OCI-M2 (cell line): Measurements from ENCODE around the gene TEKT2.

Experiments
- DNase-seq: peaks from one replicate; lab custom pipeline; 2025; ENCODE audit not compliant: unreplicated experiment; lab: John Stamatoyannopoulos, UW

The TEKT2 gene

DNA sequence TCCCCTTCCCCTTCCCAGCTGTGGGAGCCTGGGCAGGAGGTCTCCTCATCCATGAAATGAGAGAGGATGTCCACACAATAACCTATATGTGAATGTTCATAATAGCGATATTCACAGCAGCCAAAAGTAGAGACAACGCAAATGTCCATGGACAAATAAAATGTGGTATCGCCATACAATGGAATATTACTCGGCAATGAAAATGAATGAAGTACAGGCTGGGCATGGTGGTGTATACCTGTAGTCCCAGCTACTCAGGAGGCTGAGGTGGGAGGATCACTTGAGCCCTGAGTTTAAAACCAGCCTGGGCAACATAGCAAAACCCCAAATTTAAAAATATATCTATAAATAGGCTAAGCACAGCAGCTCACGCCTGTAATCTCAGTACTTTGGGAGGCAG, 17.7 kb downstream of the TEKT2 start:
- DNase-seq: no peak

DNA sequence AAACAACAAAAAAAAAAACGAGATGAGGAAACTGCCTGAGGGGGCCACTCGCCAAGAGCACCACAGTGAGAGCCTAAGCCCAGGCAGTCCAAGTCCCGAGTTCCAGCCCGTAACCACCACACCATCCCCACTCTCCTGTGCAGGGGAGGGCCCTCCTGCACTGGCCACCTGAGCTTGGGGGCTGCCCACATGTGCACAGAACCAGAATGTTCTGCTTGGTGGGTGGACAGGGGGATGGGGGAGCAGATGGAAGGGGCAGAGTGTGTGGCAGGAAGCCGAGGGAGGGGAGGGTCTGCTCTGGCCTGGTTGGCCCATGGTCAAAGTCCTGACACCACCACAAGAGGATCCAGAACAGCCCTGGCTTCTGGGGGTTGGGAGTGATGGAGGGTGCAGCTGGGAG, 22.4 kb downstream of the TEKT2 start:
- no peak for DNase-seq

DNA sequence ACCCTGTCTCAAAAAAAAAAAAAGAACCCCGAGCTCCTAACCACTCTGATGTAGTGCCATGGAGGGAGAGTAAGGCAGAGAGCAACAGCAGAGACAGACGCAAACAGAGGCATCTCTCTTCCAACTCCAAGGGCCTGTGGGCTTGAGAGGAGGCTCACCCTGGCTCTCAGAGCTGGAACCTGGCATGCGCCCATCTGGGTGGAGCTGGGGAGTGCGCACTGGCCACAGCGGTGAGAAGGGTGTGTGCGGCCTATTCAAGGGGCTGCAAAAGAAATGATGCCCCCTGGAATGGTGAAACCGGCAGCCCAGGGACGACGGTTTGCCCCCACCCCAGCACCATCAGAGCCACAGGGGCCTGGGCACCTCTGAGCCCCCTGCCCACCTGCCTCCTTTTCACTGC, 23.5 kb downstream of the TEKT2 start:
- no peak for DNase-seq

DNA sequence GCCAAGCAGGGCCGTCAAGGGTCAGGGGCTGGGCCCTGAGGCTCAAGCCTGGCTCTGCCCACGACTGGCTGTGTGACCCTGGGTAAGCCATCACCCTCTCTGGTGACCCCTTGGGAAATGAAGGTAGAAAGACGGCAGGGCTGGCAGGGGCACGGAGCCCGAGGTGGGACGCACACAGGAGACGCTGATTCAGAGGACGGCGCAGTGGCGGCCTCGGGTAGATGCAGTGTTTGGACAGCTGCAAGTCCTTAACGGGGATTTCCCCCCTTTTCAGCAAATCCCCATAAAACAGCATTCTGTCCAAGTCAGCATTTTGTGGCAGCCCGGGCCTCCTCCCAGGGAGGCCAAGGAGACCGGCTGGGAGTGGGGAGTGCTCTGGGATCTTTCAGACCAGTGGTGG, 24.4 kb downstream of the TEKT2 start:
- DNase-seq: no peak

DNA sequence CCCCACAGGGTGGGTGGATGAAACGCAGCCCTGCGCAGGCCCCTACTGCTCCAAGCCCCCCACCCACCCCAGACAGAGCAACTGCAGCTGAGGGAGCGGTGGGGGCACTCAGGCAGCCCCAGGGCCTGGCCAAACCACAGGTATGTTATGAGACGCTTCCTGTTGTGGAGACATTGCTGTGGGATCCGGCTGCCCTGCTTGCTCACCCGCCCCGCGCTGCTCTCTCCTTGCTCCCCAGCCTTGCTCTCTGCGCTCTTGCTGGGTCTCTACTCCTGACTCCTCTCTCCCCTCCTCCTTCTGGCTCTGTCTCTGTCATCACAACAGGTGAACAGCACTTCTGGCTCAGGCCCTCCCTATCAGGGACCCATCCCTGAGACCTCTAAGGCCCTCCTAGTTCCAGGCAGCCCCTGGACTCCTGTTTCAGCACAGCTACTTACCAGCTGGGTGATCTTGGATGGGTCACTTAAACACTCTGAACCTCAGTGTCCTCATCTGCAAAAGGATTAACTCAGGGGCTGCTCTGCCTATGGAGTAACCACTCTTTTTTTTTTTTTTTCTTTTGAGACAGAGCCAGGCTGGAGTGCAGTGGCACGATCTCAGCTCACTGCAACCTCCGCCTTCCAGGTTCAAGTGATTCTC, 25.3 kb downstream of the TEKT2 start:
- DNase-seq: no peak

DNA sequence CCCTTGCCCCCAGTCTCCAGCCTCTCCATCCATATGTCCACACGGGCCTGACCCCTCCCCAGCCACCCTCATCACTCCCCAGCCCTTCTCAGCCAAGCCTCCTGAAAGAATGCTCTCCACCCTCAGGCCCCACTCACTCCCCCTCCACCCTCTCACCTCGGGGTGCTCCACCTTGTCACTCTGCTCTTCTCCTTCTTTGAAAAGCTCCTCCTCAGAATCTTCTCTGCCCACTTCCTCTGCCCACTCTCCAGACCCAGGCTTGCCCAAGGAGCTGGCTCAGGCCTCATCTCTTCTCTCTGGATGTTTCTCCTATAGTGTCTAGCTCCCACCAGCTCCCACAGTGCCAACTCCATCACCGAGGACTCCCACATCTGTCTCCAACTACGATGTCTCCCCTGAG, 27.3 kb downstream of the TEKT2 start:
- DNase-seq: no peak

DNA sequence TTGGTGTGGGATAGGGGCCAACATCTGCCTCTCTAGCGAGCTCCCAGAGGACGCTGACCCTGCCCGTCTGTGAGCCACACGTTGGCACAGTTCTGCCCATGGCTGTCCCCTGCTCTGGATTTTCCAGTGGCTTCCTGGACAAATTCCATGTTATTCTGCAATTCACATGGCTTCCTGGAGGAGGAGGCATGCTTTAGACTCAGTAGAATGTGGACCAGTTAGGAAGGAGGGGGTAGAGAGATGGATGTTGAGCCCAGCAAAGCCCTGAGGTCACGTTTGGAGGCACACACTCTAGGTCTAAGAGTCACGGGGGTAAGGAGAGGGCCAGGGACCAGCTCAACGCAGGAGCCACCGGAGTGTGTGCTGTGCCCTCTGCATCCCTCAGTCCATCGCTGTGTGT, 28.9 kb downstream of the TEKT2 start:
- no peak for DNase-seq

DNA sequence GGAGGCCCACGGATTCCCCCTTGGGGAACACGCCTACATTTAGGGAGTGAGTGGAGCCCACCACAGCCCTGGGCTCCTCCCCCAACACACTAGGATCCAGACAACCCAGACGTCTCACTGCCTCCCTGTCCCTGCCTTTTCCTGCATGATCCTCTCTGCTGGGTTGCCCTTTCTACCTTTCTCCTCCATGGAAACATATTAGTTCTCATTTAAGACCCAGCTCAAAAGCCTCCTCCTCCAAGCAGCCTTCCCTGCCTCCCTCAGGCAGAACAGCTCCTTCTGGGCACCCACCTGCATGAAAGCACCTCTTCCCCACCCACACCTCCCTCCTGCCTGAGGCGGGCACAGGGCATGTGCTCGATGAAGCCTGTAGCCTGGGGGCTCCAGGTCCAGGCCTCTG, 30.5 kb downstream of the TEKT2 start:
- DNase-seq: no peak

DNA sequence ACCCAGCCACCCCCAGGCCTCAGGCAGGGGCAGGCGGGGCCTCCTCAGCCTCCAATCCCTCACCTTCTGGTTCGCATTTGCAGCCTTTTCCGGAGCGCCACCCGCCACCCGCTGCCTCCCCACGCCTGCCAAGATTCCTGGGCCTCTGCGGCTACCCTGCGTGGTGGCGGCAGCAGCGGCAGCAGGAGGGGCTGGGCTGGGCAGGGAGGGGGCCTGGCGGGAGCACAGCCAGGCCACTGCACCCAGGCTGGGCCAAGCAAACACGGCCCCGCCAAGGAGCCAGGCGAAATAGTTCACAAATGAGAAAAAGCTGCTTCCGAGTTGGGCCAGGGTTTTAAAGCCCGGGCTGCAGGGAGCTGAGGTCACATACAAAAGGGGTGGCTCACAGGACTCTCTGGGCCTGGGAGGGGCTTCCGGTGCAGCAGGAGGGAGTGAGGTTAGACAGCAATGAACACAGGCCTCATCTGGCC, 31.3 kb downstream of the TEKT2 start:
- DNase-seq: no peak

DNA sequence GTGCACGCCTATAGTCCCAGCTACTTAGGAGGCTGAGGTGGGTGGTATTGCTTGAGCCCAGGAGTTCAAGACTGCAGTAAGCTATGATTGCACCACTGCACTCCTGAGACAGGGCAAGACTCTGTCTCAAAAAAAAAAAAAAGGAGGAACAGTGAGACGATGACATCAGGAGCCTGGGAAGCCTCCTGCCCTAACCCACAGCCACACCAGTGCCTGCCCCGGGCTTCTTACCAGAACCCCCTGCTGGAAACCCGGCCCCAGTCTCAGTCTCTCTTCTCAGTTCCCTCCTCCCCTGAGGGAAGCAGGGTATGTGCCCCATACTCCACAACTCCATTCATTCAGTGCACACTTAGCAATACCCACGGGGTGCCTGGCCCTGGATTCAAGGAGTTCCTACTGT, 32.0 kb downstream of the TEKT2 start:
- DNase-seq: no peak

DNA sequence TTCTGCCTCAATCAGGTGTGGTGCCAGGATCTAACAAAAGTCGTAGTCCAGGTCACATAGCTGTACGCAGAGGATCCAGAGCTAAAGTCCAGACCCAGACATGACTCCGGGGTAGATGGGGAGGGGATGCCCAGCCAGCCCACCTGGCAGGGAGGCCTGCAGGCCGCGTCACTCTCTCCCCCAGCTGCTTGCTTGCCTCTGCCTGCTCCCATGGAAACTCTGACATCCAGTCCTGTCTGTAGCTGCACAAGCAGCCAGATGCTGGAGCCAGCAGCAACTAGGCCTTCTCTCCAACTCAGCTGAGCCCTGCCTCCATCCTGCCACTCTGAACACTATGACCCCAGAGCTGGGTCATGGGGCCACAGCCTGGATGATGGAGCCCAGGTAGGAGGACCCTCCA, 33.0 kb downstream of the TEKT2 start:
- DNase-seq: no peak

DNA sequence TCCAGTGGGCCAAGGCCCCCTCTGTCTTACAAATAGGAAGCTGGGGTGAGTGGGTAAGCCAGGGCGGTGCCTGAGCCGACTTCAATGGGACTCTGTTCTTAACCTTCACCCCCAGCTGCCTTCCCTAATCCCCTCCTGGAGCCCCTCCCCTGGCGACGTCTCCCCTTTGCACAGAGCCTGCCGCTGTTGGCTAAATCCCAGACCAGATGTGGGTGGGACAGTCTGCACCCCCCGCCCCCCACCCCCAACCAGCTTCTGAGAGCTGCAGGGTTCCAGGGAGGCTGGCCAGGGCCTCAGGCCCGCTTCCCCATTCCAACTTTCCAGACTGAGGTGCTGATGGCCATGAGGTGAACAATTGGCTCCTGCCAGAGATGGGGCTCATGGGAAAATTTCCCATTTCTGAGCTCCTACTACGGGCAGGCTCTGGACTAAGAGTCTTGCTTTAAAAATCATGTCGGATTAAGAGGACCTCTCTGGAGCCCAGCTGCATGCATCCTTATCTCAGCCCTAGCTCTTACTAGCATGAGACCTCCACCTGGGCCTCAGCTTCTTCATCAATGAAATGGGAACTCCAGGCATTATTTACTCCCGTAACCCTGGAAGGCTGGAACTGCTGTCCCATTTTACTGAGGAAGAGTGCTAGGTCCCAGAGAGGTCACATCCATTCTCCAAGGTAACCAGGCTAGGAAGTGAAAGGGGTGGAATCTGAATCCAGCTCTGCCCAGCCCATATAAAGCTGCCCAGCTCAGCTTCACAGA, 34.7 kb downstream of the TEKT2 start:
- DNase-seq: no peak

DNA sequence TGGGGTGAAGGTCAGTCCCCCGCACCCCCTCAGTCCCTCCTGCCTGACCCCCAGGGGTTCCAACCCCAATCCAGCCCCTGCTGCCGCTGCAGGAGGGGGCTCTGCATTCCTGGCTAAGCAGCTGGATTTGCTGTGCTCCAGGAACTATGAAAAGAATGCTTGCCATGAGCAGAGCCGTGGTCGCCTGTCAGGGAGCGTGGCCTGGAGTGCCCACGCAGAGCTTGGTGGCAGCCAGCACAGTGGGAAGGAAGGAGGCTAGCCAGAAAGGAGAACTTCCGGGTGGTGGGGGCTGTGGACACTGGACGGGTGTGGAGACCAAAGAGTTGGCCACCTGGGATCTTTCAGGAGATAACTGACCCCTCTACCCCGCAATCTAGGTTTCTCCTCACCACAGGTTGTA, 35.6 kb downstream of the TEKT2 start:
- no peak for DNase-seq

DNA sequence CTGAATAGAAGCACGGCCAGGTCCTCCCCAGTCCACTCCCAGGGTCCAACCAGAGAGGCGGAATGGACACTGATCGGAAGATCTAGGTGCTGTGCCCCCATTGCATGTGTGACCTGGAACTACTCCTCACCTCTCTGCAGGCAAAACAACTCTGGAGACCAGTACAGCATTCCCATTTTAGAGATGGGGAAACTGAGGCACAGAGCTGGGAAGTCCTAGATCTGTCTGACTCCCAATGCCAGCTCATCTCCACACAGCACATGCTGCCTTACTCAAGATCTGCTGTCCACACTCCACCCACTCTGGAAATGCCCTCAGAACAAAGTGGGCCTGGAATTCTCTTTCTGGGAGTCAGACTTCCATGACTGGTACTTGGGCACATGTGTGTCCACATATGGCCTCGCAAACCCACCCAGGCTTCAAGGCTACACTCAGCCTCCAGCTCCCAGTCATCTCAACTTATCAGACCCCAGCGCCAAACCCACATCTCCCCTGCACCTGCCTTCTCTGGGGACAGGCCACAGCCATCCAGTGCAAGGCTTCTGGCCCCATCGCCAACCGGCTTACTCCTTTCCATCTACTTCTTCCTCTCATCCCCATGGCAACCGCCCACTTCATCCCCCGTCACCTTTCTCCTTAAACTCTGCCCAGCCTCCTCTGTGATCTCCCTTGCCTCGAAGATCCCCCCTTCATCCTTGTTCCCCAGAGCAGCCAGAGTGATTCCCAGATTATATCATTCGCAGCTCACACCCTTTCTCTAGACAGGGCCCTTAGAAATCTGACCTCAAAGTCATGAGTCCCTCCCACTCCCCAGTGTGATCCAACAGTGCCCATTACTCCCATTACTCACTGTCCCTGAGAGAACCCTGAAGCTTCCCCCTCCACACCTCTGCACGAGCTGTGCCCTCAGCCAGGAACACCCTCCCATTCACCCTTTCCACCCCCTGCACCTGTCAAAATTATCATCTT, 38.5 kb downstream of the TEKT2 start:
- no peak for DNase-seq

DNA sequence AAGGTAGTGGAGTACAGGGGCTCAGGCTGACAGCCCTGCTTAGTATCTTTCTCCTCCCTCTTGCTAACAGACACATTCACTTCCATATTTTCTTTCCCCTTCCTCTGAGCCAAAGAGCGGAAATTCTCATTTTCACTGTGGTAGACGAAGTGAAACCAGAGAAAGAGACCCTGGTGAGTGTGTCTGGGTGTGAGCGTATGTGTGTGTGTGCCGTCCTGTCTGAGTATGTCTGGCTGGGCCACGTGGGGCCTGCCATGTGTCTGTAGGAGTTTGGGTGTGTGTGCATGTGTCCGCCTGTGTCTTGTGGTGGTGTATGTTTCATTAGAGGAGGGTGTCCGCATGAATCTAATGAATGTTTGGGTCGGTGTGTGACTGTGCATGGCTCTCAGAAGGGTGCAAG, 39.5 kb downstream of the TEKT2 start:
- no peak for DNase-seq

DNA sequence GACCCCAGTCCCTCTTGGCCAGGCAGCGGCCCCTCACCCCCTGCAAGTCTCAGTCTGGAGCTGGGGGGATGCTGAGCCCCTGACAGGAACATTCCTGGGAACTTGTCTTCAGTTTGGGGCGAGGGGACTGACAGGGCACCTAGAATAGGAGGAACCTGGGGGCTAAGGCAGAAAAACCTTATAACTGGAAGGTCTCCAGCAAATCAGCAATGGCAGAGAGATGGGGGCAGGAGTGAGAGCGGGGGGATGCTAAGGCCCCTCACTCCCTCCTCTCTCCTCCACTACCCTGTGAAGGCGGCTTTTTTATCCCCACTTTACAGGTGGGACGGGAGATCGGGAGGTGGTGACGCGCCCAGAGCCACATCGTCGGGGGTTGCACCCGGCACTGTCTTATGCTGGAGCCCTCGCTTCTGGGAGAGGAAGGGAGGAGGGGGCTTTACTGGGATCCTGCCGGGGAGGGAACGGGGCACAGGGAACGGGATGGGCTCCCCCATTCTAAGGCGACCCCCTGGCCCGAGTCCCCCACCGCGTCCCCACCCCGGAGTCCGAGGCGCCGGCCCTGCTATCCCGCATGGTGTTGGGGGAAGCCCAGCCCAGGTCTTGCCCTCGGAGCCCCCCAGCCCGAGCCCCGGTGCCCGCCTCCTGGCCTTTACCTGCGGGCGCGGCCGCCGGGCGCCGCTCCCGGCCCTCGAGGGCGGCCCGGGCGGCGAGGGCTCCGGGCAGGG, 40.7 kb downstream of the TEKT2 start:
- DNase-seq: no peak

DNA sequence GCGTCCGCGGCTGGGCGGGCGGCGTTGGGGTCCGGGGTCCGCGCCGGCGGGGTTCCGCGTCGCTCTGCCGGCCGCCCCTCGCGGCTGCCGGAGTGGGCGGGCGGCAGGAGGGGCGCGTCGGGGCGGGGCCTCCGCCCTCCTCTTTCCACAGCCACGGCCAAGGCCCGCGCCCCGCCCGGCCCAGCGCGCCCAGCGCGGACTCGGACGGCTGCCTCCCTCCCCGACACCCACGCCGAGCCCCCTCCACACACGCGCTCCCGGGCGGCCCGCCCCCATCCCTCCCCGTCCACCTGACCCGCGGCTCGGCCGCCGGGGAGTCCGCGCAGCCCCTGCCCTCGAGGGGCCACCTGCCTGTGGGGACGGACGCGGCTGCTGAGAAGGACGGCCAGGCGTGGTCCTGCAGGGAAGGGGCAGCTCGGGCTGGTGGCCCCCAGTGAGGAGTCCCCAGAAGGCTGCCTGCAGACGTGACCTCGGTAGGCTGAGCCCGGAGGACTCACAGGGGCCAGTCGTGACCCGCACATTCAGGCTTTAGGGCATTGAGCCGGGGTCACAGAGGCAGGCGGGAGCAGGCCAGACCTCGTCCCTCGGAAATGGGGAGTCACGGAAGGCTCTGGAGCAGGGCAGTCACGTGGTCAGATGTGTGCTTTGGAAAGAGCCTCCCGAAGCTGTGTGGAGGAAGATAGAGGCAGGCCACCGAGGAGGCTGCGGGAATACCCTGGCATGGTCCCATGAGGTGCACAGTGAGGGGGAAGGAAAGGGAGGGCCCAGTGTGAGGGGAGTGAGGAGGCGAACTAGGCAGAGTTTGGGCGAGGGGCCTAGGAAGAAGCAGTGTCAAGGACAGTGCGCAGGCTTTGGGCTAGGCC, 41.5 kb downstream of the TEKT2 start, which contains the start of gene COL8A2:
Gene COL8A2, minus strand, starts transcription at position 94 of the 863 bp plus-strand sequence. CDS start 24,980 bp downstream, outside the sequence.
- no peak for DNase-seq

DNA sequence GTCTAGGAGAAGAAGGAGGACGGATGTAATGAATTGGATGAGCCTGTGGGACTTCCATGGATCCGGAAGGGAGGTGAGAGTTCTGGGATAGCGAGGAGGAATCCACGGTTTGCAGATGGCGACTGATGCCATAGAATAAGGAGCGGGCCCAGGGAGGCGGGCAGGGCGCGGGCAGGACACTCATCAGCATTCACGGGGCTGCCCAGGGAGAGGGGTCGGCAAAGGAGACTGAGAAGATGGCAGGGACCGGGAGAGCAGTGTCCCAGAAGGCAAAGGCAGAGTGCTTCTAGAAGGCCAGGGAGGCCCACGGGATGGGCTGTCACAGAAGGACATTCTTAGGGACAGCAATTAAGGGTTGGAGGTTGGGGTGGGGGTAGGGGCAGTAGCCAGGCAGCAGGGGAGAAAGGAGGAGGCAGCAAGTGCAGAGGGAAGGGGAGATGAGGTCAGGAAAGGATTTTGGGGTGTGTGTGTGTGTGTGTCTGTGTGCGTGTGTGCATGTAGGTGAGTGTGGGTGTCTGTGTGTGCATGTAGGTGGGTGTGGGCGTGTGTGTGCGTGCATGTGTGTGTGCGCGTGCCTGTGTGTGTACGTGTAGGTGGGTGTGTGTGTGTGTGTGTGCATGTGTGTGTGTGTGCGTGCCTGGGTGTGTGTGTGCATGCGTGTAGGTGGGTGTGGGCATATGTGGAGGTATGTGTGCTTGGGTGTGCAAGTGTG, 42.3 kb downstream of the TEKT2 start:
- DNase-seq: no peak

DNA sequence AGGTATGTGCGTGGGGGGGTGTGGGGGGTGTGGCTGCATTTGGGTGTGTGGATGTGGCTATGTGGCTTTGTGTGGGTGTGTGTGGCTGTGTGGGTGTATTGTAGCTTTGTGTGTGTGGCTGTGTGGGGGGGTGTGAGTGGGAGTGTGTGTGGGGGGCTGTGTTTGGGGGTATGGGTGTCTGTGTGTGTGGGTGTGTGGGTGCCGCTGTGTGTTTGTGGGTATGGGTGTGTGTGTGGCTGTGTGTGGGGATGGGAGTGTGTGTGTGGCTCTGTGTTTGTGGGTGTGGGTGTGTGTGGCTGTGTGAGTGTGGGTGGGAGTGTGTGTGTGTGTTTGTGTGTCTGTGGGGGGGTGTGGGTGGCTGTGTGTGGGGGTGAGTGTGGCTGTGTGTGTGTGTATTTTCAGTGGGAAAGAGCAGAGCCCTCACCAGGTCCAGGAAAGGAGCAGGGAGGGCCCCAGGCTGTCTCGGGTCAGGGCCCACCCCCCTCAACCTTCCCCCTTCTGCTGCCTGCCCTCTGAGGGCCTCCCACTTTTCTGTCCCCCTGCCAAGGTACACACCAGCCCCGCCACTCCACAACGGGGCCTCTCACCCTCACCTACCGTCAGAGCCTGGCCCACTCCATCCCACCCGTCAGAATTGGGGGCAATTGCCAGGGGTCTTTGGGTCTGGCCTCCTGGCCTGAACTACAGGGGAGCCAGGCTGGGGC, 43.1 kb downstream of the TEKT2 start:
- DNase-seq: no peak
